Suprapubic skin (tissue), 4 donors: ENCODE data around the gene C16orf78.

ENCODE experiments used
- EP300 ChIP-seq: sonication (generic); formaldehyde crosslinking; IDR thresholded peaks from one replicate; pipeline ENCODE4 v1.6.1; 2017; ENCODE audit warnings: antibody characterized with exemption
- POLR2AphosphoS5 ChIP-seq, 3 donors: sonication (generic); formaldehyde crosslinking; IDR thresholded peaks; one replicate each; pipeline ENCODE4 v1.6.1; 2017; ENCODE audit warnings: antibody characterized with exemption in 3 of 3
- TF ChIP-seq, protein P1 (sequence below), 2 donors: fragments of 200-600 bp in 1 of 2; fragments of 450-650 bp in 1 of 2; sonication (generic) in 1 of 2; IDR thresholded peaks; one replicate each; pipeline ENCODE4 v1.5.1; 2016 to 2019; ENCODE audit warnings: antibody characterized with exemption in 2 of 2, mild to moderate bottlenecking in 1 of 2, moderate library complexity in 1 of 2

DNA sequence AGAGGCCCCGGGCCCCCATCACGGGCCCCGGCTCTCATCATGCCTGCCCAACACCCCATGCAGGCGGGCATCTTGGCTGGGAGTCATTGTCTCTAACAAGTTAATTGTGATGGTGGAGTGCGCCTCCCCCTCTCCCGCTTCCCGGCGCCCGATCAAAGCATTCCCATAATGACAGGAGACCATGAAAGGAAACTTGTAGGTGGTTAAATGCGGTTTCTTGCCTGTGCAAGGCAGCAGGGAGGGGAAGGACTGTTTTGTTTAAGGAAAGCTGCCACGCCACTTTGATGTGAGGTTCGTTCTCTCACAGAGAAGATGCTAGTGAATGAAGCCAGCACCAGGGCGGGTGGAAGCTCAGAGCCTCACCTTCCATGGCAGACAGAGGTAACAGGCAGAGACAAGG lies 45.4 kb downstream of the C16orf78 start:
- TF ChIP-seq POLR2AphosphoS5 (IDR thresholded peaks at IDR 0.05) = no peak
- TF ChIP-seq, protein P1, sequence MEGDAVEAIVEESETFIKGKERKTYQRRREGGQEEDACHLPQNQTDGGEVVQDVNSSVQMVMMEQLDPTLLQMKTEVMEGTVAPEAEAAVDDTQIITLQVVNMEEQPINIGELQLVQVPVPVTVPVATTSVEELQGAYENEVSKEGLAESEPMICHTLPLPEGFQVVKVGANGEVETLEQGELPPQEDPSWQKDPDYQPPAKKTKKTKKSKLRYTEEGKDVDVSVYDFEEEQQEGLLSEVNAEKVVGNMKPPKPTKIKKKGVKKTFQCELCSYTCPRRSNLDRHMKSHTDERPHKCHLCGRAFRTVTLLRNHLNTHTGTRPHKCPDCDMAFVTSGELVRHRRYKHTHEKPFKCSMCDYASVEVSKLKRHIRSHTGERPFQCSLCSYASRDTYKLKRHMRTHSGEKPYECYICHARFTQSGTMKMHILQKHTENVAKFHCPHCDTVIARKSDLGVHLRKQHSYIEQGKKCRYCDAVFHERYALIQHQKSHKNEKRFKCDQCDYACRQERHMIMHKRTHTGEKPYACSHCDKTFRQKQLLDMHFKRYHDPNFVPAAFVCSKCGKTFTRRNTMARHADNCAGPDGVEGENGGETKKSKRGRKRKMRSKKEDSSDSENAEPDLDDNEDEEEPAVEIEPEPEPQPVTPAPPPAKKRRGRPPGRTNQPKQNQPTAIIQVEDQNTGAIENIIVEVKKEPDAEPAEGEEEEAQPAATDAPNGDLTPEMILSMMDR (IDR thresholded peaks at IDR 0.05) = no peak
- no peak for TF ChIP-seq EP300
